ENCODE data around the gene ANGPT4.

The ANGPT4 gene

DNA sequence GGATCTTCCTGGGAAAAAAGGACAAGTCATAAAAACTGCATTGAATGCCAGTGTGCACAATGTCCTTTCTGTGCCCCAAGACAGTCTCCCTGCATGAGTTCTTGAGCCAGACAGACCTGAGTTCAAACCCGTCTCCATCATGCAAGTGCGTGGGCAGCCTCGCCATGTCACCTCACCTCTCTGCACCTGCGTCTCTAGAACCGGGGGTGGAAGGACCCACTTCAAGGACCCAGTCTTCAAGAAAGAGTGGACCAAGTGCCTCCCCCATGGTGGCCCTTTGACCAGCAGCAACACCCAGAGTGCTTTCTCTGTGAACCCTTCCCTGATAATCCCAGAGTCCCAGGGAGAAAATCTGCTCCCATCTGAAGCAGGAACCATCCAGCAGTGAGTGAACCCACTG lies 23.5 kb upstream of the ANGPT4 start:
- no peak for DNase-seq

- DNase-seq = no peak
These were observed 18.2 kb upstream of the ANGPT4 start for GRCh38 chr20:934186-934840.

- no peak for DNase-seq
These were observed 16.9 kb upstream of the ANGPT4 start for GRCh38 chr20:933029-933428.

DNA sequence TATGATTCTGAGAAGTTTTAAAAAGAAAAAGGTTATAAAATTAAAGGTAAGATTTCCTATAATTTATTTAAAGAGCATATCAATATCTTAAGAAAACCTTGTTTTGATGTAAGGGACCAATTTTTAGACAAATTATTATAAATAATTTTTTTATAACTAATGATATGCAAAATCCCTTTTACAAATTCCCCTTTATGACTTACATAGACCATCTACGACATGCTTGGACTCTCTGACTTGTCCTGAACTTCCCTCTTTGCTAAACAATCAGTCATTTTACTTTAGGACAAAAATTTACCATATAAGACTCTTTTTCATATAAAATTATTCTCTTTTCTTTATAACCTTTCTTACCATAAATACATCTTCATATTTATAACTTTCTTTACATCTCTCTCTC lies 15.3 kb upstream of the ANGPT4 start:
- DNase-seq = peak; percentile 19 to 40 (median 33)

- no peak for DNase-seq
These were observed 10.5 kb upstream of the ANGPT4 start for GRCh38 chr20:926670-927069.

GRCh38 chr20:925516-925915 lies 9.4 kb upstream of the ANGPT4 start:
- DNase-seq = no peak

DNA sequence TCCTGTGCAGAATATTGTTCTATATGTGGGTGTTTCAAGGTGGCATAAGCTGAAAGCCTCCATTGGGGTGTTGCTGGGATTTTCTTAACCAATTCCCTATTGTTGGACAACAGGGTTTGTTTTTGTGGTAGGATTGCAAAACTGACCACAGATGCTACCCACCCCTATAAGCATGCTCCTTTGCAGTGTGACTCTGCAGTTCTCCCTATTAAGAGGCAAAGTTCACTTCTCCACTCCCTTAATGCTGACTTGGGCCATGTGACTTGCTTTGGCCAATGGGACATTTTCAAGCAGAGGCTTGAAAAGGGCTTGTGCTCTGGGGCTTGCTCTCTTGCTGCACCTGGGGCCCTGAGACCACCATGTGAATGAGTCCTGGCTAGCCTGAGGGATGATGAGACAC lies 8.5 kb upstream of the ANGPT4 start:
- peak; percentile 66 to 68 (median 68) for DNase-seq

DNA sequence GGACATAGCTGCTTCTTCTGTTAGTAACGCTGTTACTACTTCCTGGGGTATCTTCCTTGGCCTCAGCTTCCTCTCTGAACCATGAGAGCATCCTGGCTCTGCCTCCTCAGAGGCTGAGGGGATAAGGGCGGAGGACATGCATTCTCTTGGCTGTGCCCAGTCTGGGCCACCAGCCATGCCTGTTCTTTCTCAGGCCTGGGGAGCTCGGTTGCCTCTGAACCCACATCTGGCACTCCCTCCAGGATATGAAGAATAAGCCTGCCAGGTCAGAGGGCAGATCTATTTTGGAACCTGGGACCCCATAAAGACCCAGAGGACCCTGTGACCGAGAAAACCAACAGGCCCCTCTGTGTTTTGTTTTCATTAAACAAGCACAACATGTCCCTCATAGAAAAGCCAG lies 6.6 kb upstream of the ANGPT4 start:
- no peak for DNase-seq

DNA sequence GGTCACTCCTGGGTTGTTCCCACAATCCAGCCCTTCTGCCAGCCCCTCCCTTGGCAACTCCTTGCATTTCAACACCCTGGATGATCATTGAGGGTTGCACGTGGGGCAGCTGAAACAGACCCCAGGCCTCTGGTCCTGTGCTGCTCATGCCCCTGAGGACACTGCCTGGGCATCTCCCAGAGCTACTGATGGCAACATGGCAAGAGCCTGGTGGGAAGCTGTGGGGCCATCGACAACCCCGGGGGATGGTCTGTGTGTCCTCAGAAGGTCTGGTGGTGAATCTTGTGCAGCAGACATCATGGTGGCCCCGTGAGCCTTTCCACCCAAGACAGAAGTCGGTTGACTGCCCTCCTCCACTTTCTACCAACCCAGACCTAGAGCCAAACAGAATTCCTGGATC lies 4.9 kb upstream of the ANGPT4 start:
- DNase-seq = no peak

DNA sequence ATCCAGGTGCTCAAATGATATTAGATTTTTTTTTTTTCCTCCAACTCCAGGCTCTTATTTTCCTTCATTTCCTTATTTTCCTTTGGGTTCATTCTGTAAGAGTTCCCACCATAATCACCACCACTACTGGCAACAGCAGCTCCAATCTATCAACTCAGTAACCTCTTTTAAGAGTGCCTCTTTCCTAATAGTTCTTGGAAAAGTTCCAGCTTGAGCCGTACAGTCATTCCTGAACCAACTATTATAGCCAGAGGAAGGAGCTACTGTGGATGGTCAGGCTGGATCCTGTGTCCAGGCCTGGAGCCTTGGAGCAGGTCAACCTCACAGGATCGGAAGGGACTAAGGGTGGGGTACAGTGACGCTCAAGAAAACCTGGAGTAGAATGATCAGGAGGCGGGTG lies 4.2 kb upstream of the ANGPT4 start:
- DNase-seq = peak in 1 of 3 donors; percentile 37

DNA sequence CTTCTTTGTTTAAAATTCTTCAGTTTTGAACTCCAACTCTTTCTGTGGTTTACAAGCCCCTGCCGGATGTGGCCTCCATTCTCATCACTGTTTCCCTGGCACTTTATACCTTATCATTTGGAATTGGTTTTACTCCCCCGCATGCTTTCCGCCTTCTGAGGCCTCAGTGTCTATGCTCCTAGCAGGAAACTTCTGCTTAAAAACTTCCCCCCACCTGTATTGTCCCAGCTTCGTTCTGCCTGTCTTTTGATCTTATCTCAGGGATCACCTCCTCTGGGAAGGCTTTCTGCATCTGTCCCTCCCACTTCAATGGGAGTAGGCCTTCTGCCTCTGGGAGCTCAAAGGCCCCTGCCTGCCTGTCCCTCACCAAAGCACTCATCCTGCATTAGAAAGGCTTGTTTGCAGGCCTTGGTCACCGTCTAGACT lies 3.4 kb upstream of the ANGPT4 start:
- DNase-seq = no peak

GRCh38 chr20:917416-917815 lies 1.3 kb upstream of the ANGPT4 start:
- DNase-seq = no peak

- no peak for DNase-seq
These were observed 691 bp upstream of the ANGPT4 start for GRCh38 chr20:916825-917224.

DNA sequence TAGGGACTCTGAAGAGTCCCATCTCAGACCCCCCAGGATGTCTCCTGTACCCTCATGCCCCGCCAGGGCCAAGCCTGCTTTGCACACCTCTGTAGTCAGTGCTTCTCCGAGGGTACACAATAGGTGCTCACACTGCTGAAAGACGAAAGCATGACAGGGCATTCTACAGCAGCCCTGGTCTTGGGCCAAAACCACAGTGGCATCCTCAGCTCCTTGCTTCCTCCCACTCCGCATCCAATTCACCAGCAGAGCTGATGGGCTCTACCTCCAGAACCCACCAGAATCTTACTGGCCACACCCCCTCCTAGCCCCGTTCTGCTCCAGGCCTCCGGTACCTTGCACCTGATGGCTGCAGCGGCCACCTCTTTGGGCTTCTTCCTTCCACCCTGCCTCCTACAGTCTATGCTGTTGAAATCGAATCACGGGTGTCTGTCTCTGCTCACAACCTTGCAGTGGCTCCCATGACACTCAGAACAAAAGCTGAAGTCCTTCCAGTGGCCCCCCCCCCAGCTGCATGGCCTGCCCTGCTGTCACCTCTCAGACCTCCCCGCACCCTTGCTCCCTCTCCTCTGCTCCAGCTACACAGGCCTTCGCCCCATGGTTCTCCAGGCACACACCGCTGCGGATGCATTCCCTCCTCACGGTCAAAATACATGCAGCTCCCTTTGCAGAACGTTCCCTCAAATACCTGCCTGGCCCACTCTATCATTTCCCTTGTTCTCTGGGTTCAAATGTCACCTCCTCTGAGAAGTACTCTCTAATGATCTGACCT lies 1.2 kb downstream of the ANGPT4 start:
- no peak for DNase-seq

DNA sequence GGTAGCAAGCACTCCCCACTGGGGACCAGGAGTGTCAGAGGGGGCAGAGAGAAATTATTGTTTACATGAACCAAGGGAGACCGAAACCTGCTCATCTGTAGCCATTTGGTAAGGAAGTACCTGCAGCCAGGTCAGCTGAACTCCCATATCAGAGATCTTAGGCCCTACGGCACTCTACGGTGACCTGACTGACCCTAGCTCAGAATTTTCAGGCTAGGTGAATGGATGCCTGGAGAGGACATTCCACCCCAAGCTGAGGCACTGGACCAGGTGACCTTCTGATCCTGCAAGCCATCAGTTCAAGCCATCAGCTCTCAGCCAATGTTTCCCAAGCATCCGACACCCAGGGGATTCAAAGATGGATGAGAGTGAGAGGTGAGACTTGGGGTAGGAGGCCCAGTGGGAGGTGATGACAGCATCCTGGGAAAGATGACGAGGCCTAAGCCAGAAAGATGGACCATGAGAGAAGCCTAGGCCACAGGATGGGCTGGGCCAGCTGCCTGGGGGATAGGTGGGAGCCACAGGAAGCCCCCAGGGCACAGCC lies 2.8 kb downstream of the ANGPT4 start:
- no peak for DNase-seq

DNA sequence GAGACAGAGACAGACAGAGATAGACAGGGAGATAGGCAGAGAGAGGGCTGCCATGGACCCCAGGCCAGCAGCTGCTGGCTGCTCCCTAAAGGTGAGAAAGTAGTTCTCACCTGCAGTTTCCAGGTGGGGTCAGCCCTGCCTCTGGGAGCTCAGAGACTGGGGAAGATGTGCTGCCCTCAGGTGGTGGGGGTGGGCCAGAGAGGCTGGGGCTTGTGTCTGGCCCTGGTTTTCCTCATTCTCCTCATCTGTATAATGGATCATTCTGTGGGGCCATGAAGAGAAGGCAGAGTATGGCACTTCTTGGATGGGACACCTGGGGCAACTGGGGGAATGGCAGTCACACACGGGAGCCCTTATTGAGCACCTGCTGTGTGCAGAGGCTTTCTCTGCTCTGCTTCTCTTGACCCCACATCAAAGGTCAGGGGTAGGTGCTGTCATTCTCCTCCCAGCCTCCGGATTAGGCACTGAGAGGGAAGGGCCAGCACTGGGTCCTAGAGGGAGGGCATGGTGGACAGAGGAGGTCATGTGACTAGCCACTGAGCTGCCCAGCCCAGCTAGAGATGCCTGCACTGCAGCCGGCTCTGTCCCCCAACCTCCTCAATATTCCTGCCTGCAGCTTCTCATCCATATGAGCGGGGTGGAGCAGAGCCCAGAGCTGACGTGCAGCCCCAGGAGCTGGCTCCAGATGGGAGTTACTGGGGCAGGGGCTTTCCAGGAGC lies 4.1 kb downstream of the ANGPT4 start:
- no peak for DNase-seq

- DNase-seq = no peak
These were observed 5.0 kb downstream of the ANGPT4 start for GRCh38 chr20:910870-911770.

GRCh38 chr20:910132-910869 lies 5.8 kb downstream of the ANGPT4 start:
- DNase-seq = no peak

DNA sequence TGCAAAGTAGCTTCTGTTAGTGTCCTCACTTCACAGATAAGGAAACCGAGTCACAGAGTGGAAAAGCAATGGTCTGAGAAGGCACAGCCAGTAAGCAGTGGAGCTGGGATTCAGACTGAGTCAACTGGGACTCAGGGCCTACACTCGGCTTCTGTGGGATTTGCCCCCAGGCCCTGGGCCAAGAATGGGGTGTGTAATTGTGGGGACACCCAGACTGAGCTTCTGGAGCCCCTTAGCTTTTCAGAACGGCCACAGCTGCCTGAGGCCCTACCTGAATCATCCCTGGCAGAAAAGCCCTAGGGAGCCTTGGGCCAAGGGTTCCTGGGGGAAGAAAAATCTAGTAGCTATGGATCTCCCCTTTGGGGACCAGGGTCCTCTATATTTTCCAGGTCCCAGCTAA lies 6.5 kb downstream of the ANGPT4 start:
- no peak for DNase-seq

GRCh38 chr20:906703-907270 lies 9.3 kb downstream of the ANGPT4 start:
- DNase-seq = peak; percentile 25 to 42 (median 36)

- no peak for DNase-seq
These were observed 10.1 kb downstream of the ANGPT4 start for GRCh38 chr20:906001-906520.
